HG02938 (cell line): ENCODE results near the gene ACACA.

Experiments
- ATAC-seq: cut with Tn5 transposase; IDR thresholded peaks from one replicate; pipeline ENCODE4 v1.9.1; 2021; ENCODE audit warnings: mild to moderate bottlenecking, moderate library complexity; ENCODE audit not compliant: unreplicated experiment

Gene ACACA

DNA sequence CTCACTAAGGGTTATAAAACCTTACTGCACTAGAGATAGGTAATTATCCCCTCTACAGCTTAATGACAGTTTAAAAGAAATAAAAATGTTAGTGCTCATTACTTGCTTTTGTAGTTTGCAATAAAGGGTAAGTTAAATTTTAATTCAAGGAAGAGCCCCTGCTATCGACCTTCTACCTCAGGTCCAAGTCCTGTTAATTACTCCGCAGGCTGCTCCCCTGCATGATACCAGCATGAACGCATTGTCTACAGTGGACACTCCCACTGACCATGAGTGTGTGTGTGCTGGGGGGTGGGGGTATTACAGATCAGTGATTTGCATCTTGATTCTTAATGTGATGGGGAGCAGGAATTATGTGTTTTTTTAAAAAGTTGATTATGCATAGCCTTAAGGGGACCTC is 354.8 kb downstream of the ACACA start:
- no peak for ATAC-seq

DNA sequence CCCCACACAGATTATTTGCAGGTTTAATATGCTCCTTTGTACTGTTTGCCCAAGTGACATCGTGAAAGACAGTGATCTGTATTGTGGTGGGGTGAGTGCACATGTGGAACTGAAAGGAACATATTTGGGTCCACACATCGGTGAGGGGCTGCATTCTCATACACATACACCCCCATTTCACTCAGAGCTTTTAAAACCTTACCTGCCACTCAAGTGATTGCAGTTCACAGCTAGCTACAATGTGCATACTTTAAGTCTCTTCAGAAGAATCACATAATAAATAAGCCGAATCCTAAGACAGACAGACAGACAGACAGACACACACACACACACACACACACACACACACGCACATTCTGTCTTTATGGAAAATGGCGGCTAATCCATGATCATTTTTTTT is 355.3 kb downstream of the ACACA start:
- ATAC-seq, result no peak

DNA sequence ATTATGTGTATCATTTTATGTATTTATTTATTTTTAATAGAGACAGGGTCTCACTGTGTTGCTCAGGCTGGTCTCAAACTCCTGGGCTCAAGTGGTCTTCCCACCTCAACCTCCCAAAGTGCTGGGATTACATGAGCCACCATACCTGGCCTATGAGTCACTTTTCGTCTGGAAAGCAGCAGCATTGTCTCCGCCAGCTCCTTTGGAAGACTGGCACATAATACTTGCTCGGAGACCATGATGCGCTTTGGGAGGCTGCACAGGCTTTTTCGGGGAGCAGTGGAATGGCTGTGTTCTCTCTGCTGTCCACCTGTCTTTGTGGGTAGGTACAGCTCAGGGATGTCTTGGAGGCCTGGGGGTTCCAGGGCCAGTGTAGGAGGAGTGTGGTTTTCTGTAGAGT is 355.7 kb downstream of the ACACA start:
- ATAC-seq, result no peak

DNA sequence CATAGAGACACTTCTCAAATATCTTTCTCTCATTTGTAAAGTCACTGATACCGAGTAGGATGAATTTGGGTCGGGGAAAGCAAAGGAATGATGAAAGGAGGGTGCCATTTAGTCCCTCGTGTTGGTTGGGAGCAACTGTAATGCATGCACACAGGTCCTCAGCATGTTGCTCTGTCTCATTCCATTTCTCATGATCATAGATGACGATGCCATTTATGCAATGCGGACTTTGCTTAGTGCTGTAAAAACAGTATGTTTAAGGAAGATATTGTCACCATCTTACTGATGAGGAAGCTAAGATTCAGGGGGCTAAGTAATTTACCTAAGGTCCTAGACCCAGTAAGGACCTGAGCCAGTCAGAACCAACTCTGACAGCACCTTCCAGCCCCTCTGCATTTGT is 357.8 kb downstream of the ACACA start:
- ATAC-seq, result no peak

DNA sequence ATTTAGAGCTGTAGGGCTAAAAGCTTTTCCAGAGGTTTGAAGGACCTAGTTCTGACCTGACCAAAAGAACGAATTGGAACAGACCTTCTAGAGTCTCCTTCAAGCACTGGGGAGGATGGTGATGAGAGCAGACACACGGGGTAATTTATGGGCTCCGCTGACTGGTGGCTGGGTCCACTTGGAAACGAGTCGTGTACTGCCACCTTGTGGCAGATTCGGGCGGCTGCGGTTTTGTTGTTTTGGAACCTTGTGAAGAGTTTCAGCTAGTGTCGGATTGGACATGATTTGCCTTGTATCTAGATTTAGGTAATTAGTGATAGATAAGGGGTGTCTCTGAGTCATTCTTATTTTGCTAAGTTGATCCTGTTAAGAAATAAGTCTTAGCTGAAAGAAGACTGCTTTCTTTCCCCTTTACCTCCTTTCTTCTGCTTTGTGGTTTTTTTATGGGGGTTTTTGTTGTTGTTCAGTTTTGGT is 359.0 kb downstream of the ACACA start:
- ATAC-seq, result no peak

DNA sequence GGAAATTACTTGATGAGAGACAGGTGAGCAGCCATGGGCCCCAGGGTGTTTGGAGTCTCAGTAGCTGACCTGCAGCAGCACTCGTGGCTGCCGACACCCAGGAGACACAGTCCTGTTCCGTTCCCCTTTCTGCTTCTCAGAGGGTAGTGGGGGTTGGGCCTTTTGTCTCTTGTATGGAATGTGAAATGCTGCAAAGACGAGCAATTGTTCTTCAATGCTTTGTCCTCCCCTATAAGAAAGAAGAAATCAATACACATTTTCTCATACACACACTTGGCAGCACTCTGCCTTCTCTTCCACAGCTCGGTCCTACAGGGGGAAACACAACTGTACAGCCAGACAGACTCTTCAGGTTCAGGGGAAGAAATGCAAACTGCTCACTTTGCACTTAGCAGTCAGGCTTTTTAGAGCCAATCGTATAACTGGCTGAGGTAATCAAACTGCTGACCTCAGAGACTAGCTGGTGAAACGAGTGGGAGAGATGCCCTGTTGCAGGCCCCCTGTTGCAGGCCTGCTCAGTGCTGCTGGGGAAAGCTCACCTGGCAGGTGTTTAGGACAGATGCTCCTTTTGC is 361.2 kb downstream of the ACACA start:
- ATAC-seq, result no peak

DNA sequence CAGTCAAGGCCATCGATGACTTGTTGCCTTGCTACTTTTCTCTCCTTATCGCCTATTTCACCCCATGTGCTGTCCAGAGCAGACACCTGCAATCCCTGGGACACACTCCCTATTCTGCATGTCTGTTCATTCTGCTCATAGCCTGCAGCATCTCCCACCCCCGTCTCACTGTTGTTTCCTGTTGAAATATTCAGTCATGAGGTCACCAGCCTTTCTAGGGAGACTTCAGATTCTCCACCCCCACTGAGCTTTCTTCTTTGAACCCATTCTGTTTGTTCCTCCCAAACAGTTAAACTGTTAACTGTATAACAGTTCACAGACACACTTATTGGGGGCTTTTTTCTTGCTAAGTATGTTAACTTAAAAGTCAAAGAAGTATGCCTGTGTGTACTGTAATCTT is 363.4 kb downstream of the ACACA start:
- no peak for ATAC-seq

DNA sequence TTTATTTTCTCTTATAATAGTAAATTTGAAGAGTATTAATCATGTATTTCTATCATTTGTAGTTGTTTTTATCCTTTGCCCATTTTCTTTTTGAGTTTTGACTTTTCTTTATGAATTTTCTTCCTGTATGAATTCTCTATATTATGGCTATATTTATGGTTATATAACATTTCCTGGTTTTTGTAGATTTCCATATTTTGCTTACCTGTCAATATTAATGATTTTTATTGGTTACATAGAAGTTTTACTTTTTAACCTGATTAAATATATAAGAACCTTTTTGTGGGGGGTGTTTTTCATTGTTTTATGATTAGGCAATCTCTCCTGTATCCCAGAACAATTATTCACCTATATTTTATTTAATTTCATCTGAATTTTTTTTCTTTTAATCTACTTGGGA is 364.7 kb downstream of the ACACA start:
- no peak for ATAC-seq

DNA sequence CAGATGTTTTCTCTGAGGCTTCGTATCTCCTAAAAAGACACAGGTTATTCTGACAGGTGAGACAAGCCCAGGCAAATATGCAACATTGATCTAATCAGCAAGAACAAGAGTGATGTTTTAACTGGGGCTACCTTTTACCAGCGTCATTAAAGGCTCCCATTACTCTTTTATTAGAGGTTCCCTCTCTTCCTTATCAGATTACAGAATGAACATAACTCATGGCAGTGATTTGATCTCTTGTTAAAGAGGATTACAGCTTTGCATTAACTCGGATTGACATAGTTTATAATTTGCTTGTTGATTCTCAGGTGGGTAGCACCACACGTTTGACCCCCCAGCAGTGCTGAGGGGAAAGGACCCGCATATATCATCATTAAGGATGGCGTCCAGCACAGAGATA is 367.4 kb downstream of the ACACA start:
- ATAC-seq, result no peak

DNA sequence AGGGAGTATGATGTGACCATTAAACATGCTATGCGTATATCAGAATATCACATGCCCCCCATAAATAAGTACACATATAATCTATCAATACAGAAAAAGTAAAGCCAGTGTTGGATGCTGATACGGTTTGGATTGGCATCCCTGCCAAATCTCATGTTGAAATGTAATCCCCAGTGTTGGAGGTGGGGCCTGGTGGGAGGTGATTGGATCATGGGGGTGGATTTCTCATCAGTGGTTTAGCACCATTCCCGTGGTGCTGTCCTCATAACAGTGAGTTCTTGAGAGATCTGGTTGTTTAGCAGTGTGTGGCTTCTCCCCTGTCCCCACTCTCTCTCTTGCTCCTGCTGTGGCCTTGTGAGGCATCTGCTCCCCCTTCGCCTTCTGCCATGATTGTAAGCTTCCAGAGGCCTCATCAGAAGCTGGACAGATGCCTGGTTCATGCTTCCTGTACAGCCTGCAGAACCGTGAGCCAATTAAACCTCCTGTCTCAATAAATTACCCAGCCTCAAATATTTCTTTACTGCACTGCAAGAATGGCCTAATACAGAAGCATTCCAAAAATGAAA is 369.0 kb downstream of the ACACA start:
- ATAC-seq, result no peak
